Adipose tissue (tissue), 3 donors: ENCODE data around the gene PPTC7. TPM values are rescaled to one million over a fixed set of nuclear protein-coding genes. Genes with fewer than 3 reads are reported as not detected.
"Not testable (repeated sequence)": the region's sequence is repeated elsewhere in the genome, so short reads cannot be mapped to it uniquely, and the experiment has no call there.

Experiments
- H3K27ac ChIP-seq: one replicate; pipeline ENCODE4 v1.5.1; 2013; ENCODE audit warnings: low read depth, low read length
- WGBS, 3 donors: extraction: QIAGEN DNeasy Blood & Tissue Kit; methylation state at CpG; one replicate each; pipeline ENCODE4 v1.1.7; 2013; 5-methylcytosine and 5-hydroxymethylcytosine counted together
- polyA plus RNA-seq, 3 donors: library from polyadenylated mRNA; stranded (reverse); fragments of 200-250 nt; gene quantifications; one replicate each; pipeline ENCODE4 v1.2.3, GENCODE V29; 2013
- donor health status: healthy with polysubstance abuse.
- donor health status: Bipolar disorder and iron deficiency.
- donor health status: healthy.

PPTC7 gene
- polyA plus RNA-seq, 3 donors, result 6.9 to 21.9 (median 11.7) TPM

DNA sequence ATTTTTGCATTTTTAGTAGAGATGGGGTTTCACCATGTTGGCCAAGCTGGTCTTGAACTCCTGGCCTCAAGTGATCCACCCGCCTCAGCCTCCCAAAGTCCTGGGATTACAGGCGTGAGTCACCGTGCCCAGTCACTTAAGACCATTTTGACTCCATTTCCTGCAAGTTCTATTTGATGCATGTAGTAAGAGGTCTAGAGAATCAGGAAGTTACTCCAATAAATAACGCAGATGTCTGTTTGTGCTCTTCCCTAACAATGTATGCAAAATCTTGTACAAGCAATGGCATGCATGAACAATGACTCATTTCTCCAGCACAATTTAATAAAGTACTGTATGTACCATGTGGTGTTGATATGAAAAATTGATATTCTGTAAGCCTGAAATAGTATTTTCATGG lies 37.9 kb downstream of the PPTC7 start:
- not testable (repeated sequence) for H3K27ac ChIP-seq
- WGBS, 3 donors, result 72 to 94% (median 77%) methylated on average over 4 of the region's 4 CpGs

- 72 to 85% (median 78%) methylated on average over 4 of the region's 4 CpGs for WGBS, 3 donors
- peak overlapping the region; percentile 40 for H3K27ac ChIP-seq
Measured at GRCh38 chr12:110543965-110544364, 39.2 kb downstream of the PPTC7 start.

- WGBS, 3 donors, result 15 to 56% (median 45%) methylated on average over 7 of the region's 7 CpGs
- H3K27ac ChIP-seq, result peak overlapping the region; percentile 40
Measured at GRCh38 chr12:110543252-110543959, 39.7 kb downstream of the PPTC7 start.

- H3K27ac ChIP-seq, result no peak overlapping the region
- 91 to 92% (median 91%) methylated on average over 8 of the region's 8 CpGs for WGBS, 3 donors
Measured at GRCh38 chr12:110540048-110540447, 43.1 kb downstream of the PPTC7 start.

- no peak overlapping the region for H3K27ac ChIP-seq
- 90 to 96% (median 94%) methylated on average over 5 of the region's 5 CpGs for WGBS, 3 donors
Measured at GRCh38 chr12:110538869-110539622, 44.1 kb downstream of the PPTC7 start.

DNA sequence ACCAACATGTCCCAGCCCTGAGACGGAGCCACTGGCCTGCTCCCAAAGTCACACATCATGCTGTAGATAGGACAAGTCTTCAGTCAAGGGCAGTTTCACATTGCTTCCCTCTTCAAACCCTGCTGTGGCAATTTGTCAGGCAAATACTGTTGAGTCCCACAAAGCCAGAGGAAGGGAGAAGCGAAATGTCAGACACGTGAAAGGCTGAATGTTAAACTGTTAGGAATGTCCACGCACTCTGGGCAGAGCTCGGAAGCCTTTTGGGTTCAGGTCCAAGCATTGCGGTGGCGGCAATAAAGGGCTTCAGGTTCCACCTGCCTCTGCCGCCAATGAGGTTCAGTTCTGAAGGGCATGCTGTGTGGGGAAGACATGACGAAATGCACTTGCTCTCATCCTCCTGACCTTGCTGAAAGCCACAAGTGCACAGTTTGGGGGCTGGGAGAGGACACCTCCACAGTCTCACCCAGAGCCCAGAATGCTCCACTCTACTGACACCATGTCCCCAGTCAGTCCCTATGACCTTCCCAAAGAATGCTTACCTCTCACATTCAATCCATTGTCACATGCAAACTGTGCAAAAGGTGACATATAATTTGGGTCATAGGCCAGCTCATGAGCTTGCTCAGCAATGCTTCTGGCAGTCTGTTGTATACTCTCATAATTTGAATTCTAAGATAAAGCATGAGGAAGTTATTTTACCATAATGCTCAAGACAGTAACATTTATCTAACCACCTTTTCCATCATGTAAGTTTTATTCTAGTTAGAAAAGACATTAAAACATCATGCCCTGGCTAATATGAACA lies 45.3 kb downstream of the PPTC7 start:
- H3K27ac ChIP-seq, result no peak overlapping the region
- 67 to 76% (median 73%) methylated on average over 9 of the region's 9 CpGs for WGBS, 3 donors

GRCh38 chr12:110536834-110537604 lies 46.1 kb downstream of the PPTC7 start:
- H3K27ac ChIP-seq, result no peak overlapping the region
- WGBS, 3 donors, result 78 to 90% (median 84%) methylated on average over 4 of the region's 4 CpGs

DNA sequence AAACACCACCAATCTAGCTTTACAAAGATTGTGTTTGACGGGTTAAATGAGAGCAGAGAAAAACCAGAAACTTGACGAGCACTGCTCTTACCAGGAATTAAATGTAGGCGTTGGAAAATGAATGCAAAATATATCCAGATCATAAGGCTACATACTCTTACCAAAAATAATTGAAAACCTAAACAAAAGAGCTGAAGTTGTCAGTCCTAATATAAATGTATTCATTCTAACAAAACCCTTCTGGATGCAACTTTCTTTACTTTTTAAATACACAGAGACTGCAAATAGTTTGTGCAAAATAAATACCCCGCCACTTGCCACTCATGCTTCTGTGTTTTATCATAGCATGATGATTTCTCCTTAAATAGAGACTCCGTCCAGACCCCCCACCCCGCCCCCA lies 48.3 kb downstream of the PPTC7 start:
- 89 to 94% (median 91%) methylated on average over 6 of the region's 6 CpGs for WGBS, 3 donors

DNA sequence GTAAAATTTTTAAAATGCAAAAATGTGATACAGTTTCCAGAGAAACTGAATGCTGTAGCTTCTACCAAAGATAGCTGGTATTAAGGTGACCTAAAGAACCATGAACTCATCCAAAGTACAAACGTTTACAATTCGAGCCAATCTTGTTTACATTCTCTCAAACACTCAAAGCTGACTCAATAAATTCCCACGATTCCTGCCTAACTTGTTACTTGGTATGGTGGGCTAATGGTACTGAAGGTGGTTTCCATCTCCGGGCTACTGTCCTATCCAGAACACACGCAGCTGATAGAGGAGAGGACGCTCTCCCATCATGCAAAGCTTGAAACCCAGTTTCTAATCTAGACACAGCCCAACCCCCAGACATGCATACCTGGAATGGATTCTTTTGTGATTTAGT lies 49.5 kb downstream of the PPTC7 start:
- H3K27ac ChIP-seq, result no peak overlapping the region
- 27 to 75% (median 71%) methylated on average over 6 of the region's 6 CpGs for WGBS, 3 donors

More for the DNA sequence above, 48.3 kb downstream of the PPTC7 start:
- H3K27ac ChIP-seq, result no peak overlapping the region

- 82 to 85% (median 84%) methylated on average over 3 of the region's 3 CpGs for WGBS, 3 donors
Measured at GRCh38 chr12:110532644-110533043, 50.5 kb downstream of the PPTC7 start.

DNA sequence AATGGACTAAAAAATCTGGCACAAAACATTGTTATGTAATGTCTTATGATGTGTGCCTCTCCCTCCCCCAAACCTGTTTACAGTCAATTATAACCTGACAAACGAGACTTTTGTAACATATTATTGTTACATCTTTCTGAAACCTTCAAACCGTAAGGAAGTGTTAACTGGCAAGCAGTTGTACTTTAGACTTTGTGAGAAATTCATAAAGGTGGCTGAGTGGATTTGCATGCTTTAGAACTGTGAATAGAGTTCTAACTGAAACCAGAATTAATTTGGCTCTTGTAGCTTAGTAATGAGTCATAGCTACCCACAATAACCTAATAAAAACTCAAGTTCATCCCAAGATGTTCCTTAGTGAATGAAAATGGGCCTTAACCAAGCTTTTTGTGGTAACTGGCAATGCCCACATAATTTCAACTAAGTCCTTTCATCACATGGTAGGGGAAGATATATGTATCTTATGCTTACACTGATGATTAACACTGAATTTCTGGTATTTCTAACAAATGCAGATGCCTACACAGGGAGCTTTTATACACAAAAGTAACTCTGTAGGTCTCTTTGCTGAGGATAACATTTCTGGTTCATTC lies 51.3 kb downstream of the PPTC7 start:
- H3K27ac ChIP-seq, result no peak overlapping the region

More at GRCh38 chr12:110532644-110533043, 50.5 kb downstream of the PPTC7 start:
- H3K27ac ChIP-seq, result no peak overlapping the region

DNA sequence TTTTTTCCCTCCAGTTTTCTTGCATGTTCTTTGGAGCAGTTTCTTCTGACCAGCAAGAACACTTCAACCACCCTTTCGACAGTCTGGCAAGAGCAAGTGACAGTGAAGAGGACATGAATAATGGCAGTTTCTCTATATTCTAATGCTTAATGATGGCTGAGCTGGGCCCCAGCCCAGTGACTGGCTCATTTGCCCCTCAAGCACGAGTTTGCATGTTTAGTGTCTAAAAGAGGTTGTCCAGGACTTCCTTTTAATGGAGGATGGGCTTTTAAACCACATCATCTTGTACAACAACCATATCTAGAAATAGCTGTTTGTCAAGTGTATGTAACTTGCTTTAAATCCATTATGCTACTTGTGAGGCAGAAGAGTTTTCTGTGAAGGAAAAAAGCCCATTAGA lies 52.6 kb downstream of the PPTC7 start:
- H3K27ac ChIP-seq, result no peak overlapping the region
- WGBS, 3 donors, result 60 to 73% (median 64%) methylated on average over 2 of the region's 2 CpGs

More for the DNA sequence above, 51.3 kb downstream of the PPTC7 start:
- 32 to 58% (median 55%) methylated on average over 2 of the region's 2 CpGs for WGBS, 3 donors

DNA sequence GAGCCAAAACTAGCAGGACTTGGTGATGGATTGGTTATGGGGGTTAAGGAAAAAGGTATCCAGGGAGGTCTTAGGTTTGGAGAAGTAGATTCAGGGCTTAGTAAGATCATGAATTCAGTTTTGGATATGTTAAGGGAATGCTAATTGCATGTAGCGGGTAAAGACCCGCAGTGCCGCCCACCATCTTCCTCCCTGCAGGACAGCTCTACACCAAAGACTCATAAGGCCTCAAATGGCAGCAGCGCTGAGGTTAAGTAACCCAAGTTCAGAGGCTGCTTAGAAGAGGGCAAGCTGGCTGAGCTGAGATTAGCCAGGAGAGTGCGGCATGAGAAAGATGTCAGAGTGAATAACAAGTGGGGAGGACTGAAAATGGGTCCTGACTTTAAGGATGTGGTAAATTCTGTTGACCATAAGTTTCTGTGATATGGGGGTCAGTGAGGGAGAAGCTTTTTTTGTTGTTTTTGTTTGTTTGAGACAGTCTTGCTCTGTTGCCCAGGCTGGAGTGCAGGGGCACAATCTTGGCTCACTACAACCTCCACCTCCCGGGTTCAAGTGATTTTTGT lies 54.8 kb downstream of the PPTC7 start:
- 93 to 97% (median 96%) methylated on average over 6 of the region's 6 CpGs for WGBS, 3 donors

GRCh38 chr12:110520876-110521712 lies 62.0 kb downstream of the PPTC7 start:
- 91 to 96% (median 94%) methylated on average over 11 of the region's 11 CpGs for WGBS, 3 donors
- not testable (repeated sequence) for H3K27ac ChIP-seq

More for the DNA sequence above, 54.8 kb downstream of the PPTC7 start:
- H3K27ac ChIP-seq, result no peak overlapping the region

- WGBS, 3 donors, result 91 to 96% (median 94%) methylated on average over 6 to 8 of the region's 8 CpGs
Measured at GRCh38 chr12:110518014-110518413, 65.1 kb downstream of the PPTC7 start.

DNA sequence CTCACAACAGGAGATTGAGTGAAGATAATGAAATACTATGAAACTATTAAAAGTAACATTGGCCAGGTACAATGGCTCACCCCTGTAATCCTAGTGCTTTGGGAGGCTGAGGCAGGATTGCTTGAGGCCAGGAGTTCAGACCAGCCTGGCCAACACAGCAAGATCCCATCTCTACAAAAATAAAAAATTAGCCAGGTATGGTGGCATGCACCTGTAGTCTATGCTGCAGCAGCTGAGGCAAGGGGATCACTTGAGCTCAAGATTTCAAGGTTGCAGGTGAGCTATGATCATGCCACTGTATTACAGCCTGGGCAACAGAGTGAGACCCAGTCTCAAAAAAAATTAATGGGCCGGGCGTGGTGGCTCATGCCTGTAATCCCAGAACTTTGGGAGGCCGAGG lies 66.1 kb downstream of the PPTC7 start:
- H3K27ac ChIP-seq, result no peak overlapping the region
- 91 to 96% (median 92%) methylated on average over 3 of the region's 3 CpGs for WGBS, 3 donors

More at GRCh38 chr12:110518014-110518413, 65.1 kb downstream of the PPTC7 start:
- H3K27ac ChIP-seq, result not testable (repeated sequence)

- WGBS, 3 donors, result 55 to 68% (median 63%) methylated on average over 1 of the region's 1 CpG
- no peak overlapping the region for H3K27ac ChIP-seq
Measured at GRCh38 chr12:110514363-110514762, 68.8 kb downstream of the PPTC7 start.
